Measurements from ENCODE around the gene ASCL2.

The ASCL2 gene, protein sequence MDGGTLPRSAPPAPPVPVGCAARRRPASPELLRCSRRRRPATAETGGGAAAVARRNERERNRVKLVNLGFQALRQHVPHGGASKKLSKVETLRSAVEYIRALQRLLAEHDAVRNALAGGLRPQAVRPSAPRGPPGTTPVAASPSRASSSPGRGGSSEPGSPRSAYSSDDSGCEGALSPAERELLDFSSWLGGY

GRCh38 chr11:2270322-2271076, at the start of gene ASCL2:
ASCL2 (minus strand) TSS chr11:2270588; CDS start chr11:2270332, 256 bp downstream.
- peak within 1 kb of the TSS; percentile 61 for H3K4me3 ChIP-seq
- no peak within 1 kb of the TSS for H3K27ac ChIP-seq
- no peaks in the 10 kb centered on the region for H3K36me3 ChIP-seq
- peaks cover 83% of the 10 kb centered on the region for H3K27me3 ChIP-seq
- H3K4me1 ChIP-seq, result peaks cover 37% of the 10 kb centered on the region
- H3K9me3 ChIP-seq, result peaks cover 17% of the 10 kb centered on the region
- no peak within 1 kb of the TSS for H3K9ac ChIP-seq
- H3K4me2 ChIP-seq, result peak within 1 kb of the TSS; percentile 70
- no peak for TF ChIP-seq Cebpa-rat (IDR thresholded peaks at IDR 0.05)
- H4K20me1 ChIP-seq, result peaks cover 64% of the 10 kb centered on the region

DNA sequence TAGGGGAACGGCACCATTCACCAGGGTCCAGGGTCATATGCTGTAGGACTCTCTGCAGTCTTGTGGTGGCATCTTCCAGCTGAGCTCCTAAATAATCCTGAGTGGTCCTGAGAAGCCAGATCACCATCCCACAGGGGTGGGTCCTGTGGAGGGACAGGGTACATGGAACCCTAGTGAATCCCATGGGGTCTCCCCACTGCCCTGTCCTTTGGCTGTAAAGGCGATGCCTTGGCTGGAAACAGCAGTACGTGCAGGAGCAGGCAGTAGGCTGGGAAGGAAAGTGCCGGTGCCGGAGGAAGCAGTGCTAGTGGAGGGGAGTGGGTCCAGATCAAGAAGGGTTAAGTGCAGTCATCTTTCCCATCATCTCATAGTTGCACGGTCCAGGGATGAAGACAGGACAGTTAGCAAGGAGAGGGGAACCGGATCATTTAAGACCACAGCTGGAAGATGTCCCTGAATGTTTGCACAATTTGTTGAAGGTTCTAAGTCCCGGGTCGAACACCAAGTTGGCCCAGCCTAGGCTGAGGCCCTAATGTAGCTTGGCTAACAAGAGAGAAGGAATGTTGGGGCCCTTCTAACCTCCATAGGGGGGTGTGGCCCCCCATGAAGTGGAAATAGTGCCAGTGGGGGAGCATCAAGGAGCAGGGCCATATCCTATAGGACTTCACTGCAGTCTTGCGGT, 49.5 kb upstream of the ASCL2 start:
- Histone ChIP-seq H3K4me2 (no peak overlapping the region), H3K27me3 (no peaks in the 10 kb centered on the region), H4K20me1 (no peaks in the 10 kb centered on the region), H3K9ac (no peak overlapping the region), H3K4me3 (no peak overlapping the region), H3K4me1 (peaks cover 39% of the 10 kb centered on the region), H3K27ac (no peak overlapping the region), H3K9me3 (peaks cover 17% of the 10 kb centered on the region), H3K36me3 (no peaks in the 10 kb centered on the region)
- no peak for TF ChIP-seq Cebpa-rat (IDR thresholded peaks at IDR 0.05)

DNA sequence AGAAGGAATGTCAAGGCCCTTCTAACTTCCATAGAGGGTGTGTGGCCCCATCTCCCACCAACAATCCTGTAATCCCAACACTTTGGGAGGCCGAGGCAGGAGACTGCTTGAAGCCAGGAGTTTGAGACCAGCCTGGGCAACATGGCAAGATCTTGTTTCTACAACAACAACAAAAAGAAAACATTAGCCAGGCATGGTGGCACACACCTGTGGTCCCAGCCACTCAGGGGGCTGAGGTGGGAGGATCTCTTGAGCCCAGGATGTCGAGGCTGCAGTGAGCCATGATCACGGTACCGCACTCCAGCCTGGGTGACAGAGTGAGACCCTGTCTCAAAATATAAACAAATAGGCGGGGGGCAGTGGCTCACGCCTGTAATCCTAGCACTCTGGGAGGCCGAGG, 48.3 kb upstream of the ASCL2 start:
- Histone ChIP-seq H3K36me3 (no peaks in the 10 kb centered on the region), H3K27me3 (no peaks in the 10 kb centered on the region), H3K9me3 (peaks cover 17% of the 10 kb centered on the region), H3K27ac (no peak overlapping the region), H4K20me1 (no peaks in the 10 kb centered on the region), H3K4me3 (no peak overlapping the region), H3K4me2 (no peak overlapping the region), H3K4me1 (peaks cover 51% of the 10 kb centered on the region), H3K9ac (no peak overlapping the region)
- TF ChIP-seq Cebpa-rat (IDR thresholded peaks at IDR 0.05), result no peak

GRCh38 chr11:2318123-2318522, 47.7 kb upstream of the ASCL2 start:
- no peaks in the 10 kb centered on the region for H4K20me1 ChIP-seq
- no peaks in the 10 kb centered on the region for H3K27me3 ChIP-seq
- TF ChIP-seq Cebpa-rat (IDR thresholded peaks at IDR 0.05), result no peak
- H3K27ac ChIP-seq, result no peak overlapping the region
- no peak overlapping the region for H3K4me2 ChIP-seq
- no peaks in the 10 kb centered on the region for H3K36me3 ChIP-seq
- H3K9ac ChIP-seq, result no peak overlapping the region
- H3K9me3 ChIP-seq, result peaks cover 16% of the 10 kb centered on the region
- peaks cover 57% of the 10 kb centered on the region for H3K4me1 ChIP-seq
- H3K4me3 ChIP-seq, result no peak overlapping the region

DNA sequence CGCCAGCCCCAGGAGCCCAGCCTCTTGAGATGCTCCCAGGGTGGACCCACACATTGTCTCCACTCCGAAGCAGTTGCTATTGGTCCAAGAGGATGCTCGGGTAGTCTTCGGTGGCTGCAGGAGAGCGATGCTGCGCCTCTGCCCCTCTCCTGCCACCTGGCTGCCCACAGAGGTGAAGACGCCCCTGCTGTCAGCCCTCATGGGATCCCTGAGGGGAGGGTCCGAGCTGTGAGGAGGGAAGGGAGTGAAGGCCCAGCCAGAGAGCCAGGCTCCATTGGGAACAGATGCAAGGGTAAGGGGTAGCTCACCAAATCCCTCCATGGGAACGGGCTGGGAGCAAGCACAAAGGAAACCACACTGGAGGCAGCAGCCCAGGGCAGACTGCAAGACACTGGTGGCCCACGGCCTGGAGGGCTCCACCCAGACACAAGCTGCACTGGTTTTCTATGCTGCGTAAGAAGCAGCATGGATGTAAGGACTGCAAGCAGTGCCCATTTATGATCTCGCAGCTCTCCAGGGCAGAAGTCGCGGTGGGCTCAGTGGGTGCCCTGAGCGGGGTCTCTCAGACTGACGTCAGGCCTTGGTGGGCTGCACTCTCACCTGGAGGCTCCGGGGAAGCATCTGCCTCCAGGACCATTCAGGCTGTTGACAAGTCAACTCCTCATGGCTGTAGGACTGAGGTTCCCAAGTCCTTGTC, 47.1 kb upstream of the ASCL2 start:
- Histone ChIP-seq H3K27me3 (no peaks in the 10 kb centered on the region), H3K4me3 (no peak overlapping the region), H3K9ac (no peak overlapping the region), H3K4me2 (peak overlapping the region; percentile 98), H3K36me3 (no peaks in the 10 kb centered on the region), H3K4me1 (peaks cover 59% of the 10 kb centered on the region), H3K9me3 (peaks cover 10% of the 10 kb centered on the region), H4K20me1 (no peaks in the 10 kb centered on the region), H3K27ac (peak overlapping the region; percentile 42; the same call in 1 of the 2 replicates)
- no peak for TF ChIP-seq Cebpa-rat (IDR thresholded peaks at IDR 0.05)

DNA sequence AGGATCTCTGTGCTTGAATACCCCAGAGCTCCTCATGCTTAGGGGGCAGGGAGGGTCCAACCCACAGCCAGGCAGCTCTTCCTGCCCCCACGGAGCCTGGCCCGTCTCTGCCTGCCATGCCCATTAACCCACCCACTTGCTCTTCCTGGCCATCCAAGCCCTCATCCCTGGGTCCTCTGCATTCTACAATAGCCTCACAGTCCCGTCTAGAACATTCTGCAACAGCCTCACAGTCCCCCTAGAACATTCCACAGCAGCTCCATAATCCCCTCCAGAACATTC, 46.5 kb upstream of the ASCL2 start:
- no peak for TF ChIP-seq Cebpa-rat (IDR thresholded peaks at IDR 0.05)
- H4K20me1 ChIP-seq, result no peaks in the 10 kb centered on the region

GRCh38 chr11:2316169-2316962, 46.0 kb upstream of the ASCL2 start:
- Histone ChIP-seq H3K27me3 (no peaks in the 10 kb centered on the region), H3K27ac (peak overlapping the region; percentile 89), H3K9ac (peak overlapping the region; percentile 70)

More for the DNA sequence above, 46.5 kb upstream of the ASCL2 start:
- Histone ChIP-seq H3K4me2 (peak overlapping the region; percentile 98), H3K4me3 (peak overlapping the region; percentile 49; the same call in 1 of the 2 replicates), H3K36me3 (no peaks in the 10 kb centered on the region), H3K9me3 (peaks cover 8% of the 10 kb centered on the region), H3K27me3 (no peaks in the 10 kb centered on the region), H3K9ac (no peak overlapping the region), H3K4me1 (peaks cover 59% of the 10 kb centered on the region), H3K27ac (peak overlapping the region; percentile 42)

DNA sequence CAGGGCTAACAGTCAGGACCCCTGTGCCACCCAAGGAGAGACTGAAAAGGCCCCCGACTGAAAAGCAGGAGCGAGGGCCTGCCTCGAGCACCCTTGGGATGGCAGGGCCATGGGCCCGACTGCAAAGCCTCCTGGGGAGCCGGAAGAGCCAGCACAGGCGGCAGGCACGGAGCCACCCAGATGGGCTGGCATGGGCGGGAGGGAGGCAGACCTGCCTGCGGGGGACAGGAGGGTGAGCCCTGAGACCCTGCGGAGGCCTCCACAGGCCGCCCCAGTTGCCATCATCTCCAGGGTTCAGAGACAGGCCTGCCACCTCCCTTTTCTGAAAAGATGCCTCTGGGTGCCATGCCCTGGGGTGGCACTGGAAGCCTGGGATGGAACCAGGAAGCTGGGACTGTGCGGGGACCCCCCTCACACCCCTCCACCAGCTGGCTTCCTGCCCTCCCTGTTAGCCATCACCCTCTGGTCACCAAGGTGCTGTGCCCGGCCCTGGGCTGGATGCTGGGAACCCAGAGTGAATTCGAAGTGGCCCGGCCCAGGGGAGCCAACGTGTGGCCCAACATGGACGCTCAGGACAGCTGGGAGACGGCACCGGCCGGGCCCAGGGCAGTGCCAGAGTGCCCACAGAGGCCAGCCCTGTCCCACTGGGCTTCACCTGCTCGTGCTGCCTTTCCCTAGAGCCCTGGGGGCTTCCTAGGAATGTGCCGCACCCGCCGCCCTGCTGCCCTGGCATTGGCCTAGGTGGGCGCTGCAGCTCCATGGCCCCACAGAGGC, 45.2 kb upstream of the ASCL2 start:
- peak overlapping the region; percentile 89 for H3K27ac ChIP-seq
- H3K4me2 ChIP-seq, result peak overlapping the region; percentile 98
- no peak for TF ChIP-seq Cebpa-rat (IDR thresholded peaks at IDR 0.05)
- H3K27me3 ChIP-seq, result no peaks in the 10 kb centered on the region
- H3K36me3 ChIP-seq, result no peaks in the 10 kb centered on the region
- H4K20me1 ChIP-seq, result no peaks in the 10 kb centered on the region
- peak overlapping the region; percentile 70 for H3K9ac ChIP-seq
- peaks cover 8% of the 10 kb centered on the region for H3K9me3 ChIP-seq
- peaks cover 55% of the 10 kb centered on the region for H3K4me1 ChIP-seq
- H3K4me3 ChIP-seq, result peak overlapping the region; percentile 49

More at GRCh38 chr11:2316169-2316962, 46.0 kb upstream of the ASCL2 start:
- Histone ChIP-seq H4K20me1 (no peaks in the 10 kb centered on the region), H3K36me3 (no peaks in the 10 kb centered on the region), H3K4me1 (peaks cover 59% of the 10 kb centered on the region), H3K4me3 (peak overlapping the region; percentile 49), H3K9me3 (peaks cover 8% of the 10 kb centered on the region), H3K4me2 (peak overlapping the region; percentile 98)
- TF ChIP-seq Cebpa-rat (IDR thresholded peaks at IDR 0.05), result no peak

All from BLaER1 (cell line).